Panc1 (cell line): ENCODE results near the gene PLEKHG7. TPM values are rescaled to one million over a fixed set of nuclear protein-coding genes. Genes with fewer than 3 reads are reported as not detected.

Experiments used
- ATAC-seq: fragments of 200-7000 bp; cut with Tn5 transposase; 2 replicates; pipeline ENCODE4 v1.9.1; 2020; ENCODE audit warnings: mild to moderate bottlenecking, moderate library complexity
- BruUV-seq: library from RNA; stranded (reverse); fragments of 400-500 nt; replicated peaks from 2 replicates; lab custom pipeline; 2021; lab: Mats Ljungman, UMichigan
- CTCF ChIA-PET: fragments of 300-600 bp; sonication (Branson Sonifier 250); formaldehyde crosslinking; loops from one replicate; lab custom pipeline; 2022; ENCODE audit warnings: antibody characterized with exemption; lab: Charles Lee
- POLR2A ChIA-PET: fragments of 300-600 bp; sonication (Branson Sonifier 250); formaldehyde crosslinking; loops from one replicate; lab custom pipeline; 2022; ENCODE audit warnings: antibody characterized with exemption; lab: Charles Lee
- DNase-seq: peaks from one replicate; pipeline ENCODE4 v3.0.0-alpha.2; 2010; ENCODE audit warnings: low read depth, low spot score
- H3K27ac ChIP-seq: 2 replicates; pipeline ENCODE4 v1.5.1; 2011; ENCODE audit warnings: mild to moderate bottlenecking, low read length, inconsistent platforms
- H3K27me3 ChIP-seq: fragments of 200-500 bp; sonication (Bioruptor generic); 2 replicates; pipeline ENCODE4 v1.6.0; 2014; ENCODE audit warnings: low read length, inconsistent platforms; ENCODE audit not compliant: control insufficient read depth, insufficient read depth
- H3K36me3 ChIP-seq: fragments of 200-500 bp; sonication (Bioruptor generic); 2 replicates; pipeline ENCODE4 v1.5.1; 2014; ENCODE audit warnings: inconsistent platforms, mild to moderate bottlenecking, low read length, moderate library complexity; ENCODE audit not compliant: control insufficient read depth, insufficient read depth
- H3K4me1 ChIP-seq: 2 replicates; pipeline ENCODE4 v1.5.1; 2011; ENCODE audit warnings: inconsistent platforms, mild to moderate bottlenecking, low read length, moderate library complexity; ENCODE audit not compliant: control insufficient read depth, insufficient read depth
- H3K4me3 ChIP-seq, 2 experiments: 2 replicates each; pipeline ENCODE4 v1.5.1; 2011 to 2012; ENCODE audit warnings: low read depth in 2 of 2, low read length in 2 of 2, mild to moderate bottlenecking in 2 of 2, inconsistent platforms in 1 of 2, moderate library complexity in 1 of 2
- H3K9me3 ChIP-seq: fragments of 200-500 bp; sonication (Bioruptor generic); 2 replicates; pipeline ENCODE4 v1.5.1; 2014; ENCODE audit warnings: low read depth, mild to moderate bottlenecking, inconsistent platforms, low read length, moderate library complexity; ENCODE audit not compliant: control insufficient read depth, insufficient read depth
- CTCF ChIP-seq: fragments of 450-650 bp; IDR thresholded peaks from 2 replicates; pipeline ENCODE4 v1.5.1; 2017; ENCODE audit warnings: mild to moderate bottlenecking
- POLR2AphosphoS5 ChIP-seq: IDR thresholded peaks from 2 replicates; pipeline ENCODE4 v1.6.1; 2012; ENCODE audit warnings: mild to moderate bottlenecking, low read depth, low read length, moderate library complexity
- REST ChIP-seq, 2 experiments: IDR thresholded peaks; 2 replicates each; pipeline ENCODE4 v1.6.1; 2011 to 2012; ENCODE audit warnings: low read depth in 2 of 2, control low read depth in 1 of 2, low read length in 1 of 2, mild to moderate bottlenecking in 1 of 2, moderate library complexity in 1 of 2; ENCODE audit not compliant: insufficient read depth in 1 of 2
- SIN3A ChIP-seq: IDR thresholded peaks from 2 replicates; pipeline ENCODE4 v1.6.1; 2012; ENCODE audit warnings: low read depth, mild to moderate bottlenecking, low read length, moderate library complexity, borderline replicate concordance; ENCODE audit not compliant: insufficient read depth
- TCF7L2 ChIP-seq: IDR thresholded peaks from 2 replicates; pipeline ENCODE4 v1.6.1; 2011; ENCODE audit warnings: mild to moderate bottlenecking, low read depth, low read length, inconsistent platforms
- in situ Hi-C: cut with HindIII; loops from 2 replicates; pipeline ENCODE4 v1.10.0; 2016; ENCODE audit warnings: low sequenced_read_pairs, low pct_unique_long_range_greater_than_20kb
- intact Hi-C: fragments of 100-400 bp; cut with micrococcal nuclease; formaldehyde crosslinking; loops from one replicate; pipeline ENCODE4 v1.10.0; 2022; ENCODE audit not compliant: unreplicated experiment
- total RNA-seq: library from RNA; stranded (reverse); gene quantifications from one replicate; pipeline ENCODE4 v1.2.1, GENCODE V29; 2021; ENCODE audit not compliant: unreplicated experiment

The PLEKHG7 gene
- total RNA-seq, 1 experiment from 2014 or later, result not detected

- no peaks in the 10 kb centered on the region for H3K4me1 ChIP-seq
- H3K27ac ChIP-seq, result no peak overlapping the region
- intact Hi-C loops (no loop called here), in situ Hi-C loops (no loop called here)
- H3K36me3 ChIP-seq, result no peaks in the 10 kb centered on the region
- H3K4me3 ChIP-seq, result no peak overlapping the region
- POLR2A ChIA-PET, result no interaction called here
- TF ChIP-seq CTCF (no peak), SIN3A (no peak), POLR2AphosphoS5 (no peak), REST (IDR thresholded peaks at IDR 0.05; ENCODE audit: insufficient read depth in 1 of 2, low read depth in 2 of 2, low read length in 1 of 2) (no peak), TCF7L2 (no peak)
- DNase-seq (no peak), ATAC-seq (no peak)
- H3K27me3 ChIP-seq, result no peaks in the 10 kb centered on the region
- no TSS peak for BruUV-seq
- no peaks in the 10 kb centered on the region for H3K9me3 ChIP-seq
- CTCF ChIA-PET, result no interaction called here
Observed at GRCh38 chr12:92695056-92695455, 7.7 kb upstream of the PLEKHG7 start.

- in situ Hi-C loops, result no loop called here
- no peaks in the 10 kb centered on the region for H3K36me3 ChIP-seq
- H3K4me1 ChIP-seq, result no peaks in the 10 kb centered on the region
- no peak overlapping the region for H3K27ac ChIP-seq
- ChIA-PET POLR2A (no interaction called here), CTCF (no interaction called here)
- ATAC-seq (no peak), DNase-seq (no peak)
- H3K4me3 ChIP-seq, result no peak overlapping the region
- BruUV-seq, result no TSS peak
- intact Hi-C loops, result no loop called here
- no peaks in the 10 kb centered on the region for H3K9me3 ChIP-seq
- H3K27me3 ChIP-seq, result no peaks in the 10 kb centered on the region
- TF ChIP-seq CTCF, result no peak
- no peak for TF ChIP-seq SIN3A
- no peak for TF ChIP-seq POLR2AphosphoS5
- TF ChIP-seq REST (IDR thresholded peaks at IDR 0.05; ENCODE audit: insufficient read depth in 1 of 2, low read depth in 2 of 2, low read length in 1 of 2), result no peak
- TF ChIP-seq TCF7L2, result no peak
Observed at GRCh38 chr12:92695577-92695976, 7.2 kb upstream of the PLEKHG7 start.
